ENCODE measurements around the gene ARHGAP29.
A peak's percentile ranks its signal among the peaks of the same experiment; 100 is the strongest.

The ARHGAP29 gene

DNA sequence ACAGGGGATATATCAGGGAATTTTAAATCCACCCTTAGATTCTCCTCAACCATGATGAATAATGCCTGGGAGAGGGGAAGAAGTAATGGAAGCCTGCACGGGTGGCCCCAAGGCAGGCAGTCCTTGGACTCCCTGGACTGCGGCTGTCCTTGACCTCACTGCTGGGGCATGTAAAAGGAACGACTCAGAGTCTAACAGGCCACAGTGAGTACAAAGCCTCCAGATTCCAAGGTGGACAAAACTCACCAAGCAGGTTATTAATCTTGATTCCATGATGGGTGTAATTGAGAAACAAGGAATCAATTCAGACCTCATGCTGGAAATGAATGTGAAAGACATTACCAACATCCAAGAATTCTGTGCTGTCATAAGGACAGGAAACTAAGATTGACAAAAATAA, 13.0 kb upstream of the ARHGAP29 start:
- TF ChIP-seq CTCF (conservative IDR thresholded peaks at IDR 0.05) = no peak
- H3K27ac ChIP-seq = peak overlapping the region; percentile 98

DNA sequence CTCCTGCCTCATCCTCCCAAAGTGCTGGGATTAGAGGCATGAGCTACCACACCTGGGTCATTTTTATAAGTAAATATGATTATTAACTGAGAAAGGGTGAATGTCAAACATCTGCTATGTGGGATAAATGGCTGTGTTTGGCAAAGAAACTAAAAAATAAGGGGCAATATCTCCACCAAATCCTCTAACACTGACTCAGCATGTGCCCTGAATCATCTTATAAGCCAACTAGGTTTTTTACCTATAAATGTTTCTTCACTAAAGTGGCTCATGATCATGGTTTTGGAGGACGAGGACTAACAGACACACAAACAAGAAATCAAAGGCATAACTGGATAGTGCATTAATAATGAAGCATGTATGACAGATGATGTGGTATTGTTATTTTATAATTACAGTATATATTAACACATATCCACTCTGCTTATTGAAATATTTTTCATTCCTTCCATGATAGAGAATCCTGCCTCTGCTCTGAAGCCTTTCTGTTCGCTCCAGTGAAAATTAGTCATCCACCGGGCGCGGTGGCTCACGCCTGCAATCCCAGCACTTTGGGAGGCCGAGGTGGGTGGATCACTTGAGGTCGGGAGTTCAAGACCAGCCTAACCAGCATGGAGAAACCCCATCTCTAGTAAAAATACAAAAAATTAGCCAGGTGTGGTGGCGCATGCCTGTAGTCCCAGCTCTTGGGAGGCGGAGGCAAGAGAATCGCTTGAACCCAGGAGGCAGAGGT, 11.7 kb upstream of the ARHGAP29 start:
- TF ChIP-seq CTCF (conservative IDR thresholded peaks at IDR 0.05) = no peak
- peak overlapping the region; percentile 98 for H3K27ac ChIP-seq

- H3K27ac ChIP-seq = peak overlapping the region; percentile 98
These were observed 10.0 kb upstream of the ARHGAP29 start for GRCh38 chr1:94247138-94248094.

GRCh38 chr1:94246692-94247137, 9.3 kb upstream of the ARHGAP29 start:
- peak overlapping the region; percentile 98 for H3K27ac ChIP-seq
- no peak for TF ChIP-seq CTCF (conservative IDR thresholded peaks at IDR 0.05)

More at GRCh38 chr1:94247138-94248094, 10.0 kb upstream of the ARHGAP29 start:
- TF ChIP-seq CTCF (conservative IDR thresholded peaks at IDR 0.05) = no peak

- H3K27ac ChIP-seq = peak overlapping the region; percentile 98
These were observed 8.5 kb upstream of the ARHGAP29 start for GRCh38 chr1:94245747-94246438.

DNA sequence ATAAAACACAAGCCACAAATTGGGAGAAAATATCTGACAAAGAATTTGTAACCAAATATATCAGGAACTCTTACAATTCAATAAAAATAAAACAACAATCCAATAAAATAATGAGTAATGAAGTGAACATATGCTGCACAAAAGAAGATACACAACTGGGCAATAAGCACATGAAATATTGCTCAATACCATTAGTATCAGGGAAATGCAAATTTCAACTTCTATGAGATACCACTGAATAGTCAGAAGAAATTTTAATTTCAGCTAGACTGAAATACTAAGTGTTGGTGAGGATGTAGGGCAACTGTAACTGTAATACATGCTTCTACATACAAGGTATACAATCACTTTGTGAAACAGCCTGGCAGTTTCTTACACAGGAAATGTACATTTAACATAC, 7.4 kb upstream of the ARHGAP29 start:
- peak overlapping the region; percentile 98; the same call in 1 of the 2 replicates for H3K27ac ChIP-seq
- TF ChIP-seq CTCF (conservative IDR thresholded peaks at IDR 0.05) = no peak

More at GRCh38 chr1:94245747-94246438, 8.5 kb upstream of the ARHGAP29 start:
- no peak for TF ChIP-seq CTCF (conservative IDR thresholded peaks at IDR 0.05)

All from VCaP (cell line).